Retina (tissue), 1 donor: ENCODE results near the gene GASK1A.
"Not testable (repeated sequence)": the region's sequence is repeated elsewhere in the genome, so short reads cannot be mapped to it uniquely, and the experiment has no call there.

Experiments
- DNase-seq: peaks from one replicate; pipeline ENCODE4 v3.0.0-alpha.2; 2016

Gene GASK1A

GRCh38 chr3:42979044-42979972 lies at the start of gene GASK1A:
Gene GASK1A, plus strand, starts transcription at chr3:42979311. Its CDS starts 332 bp downstream, at chr3:42979643.
- peak; percentile 78 for DNase-seq

- no peak for DNase-seq
Measured at GRCh38 chr3:42934111-42934510, 45.0 kb upstream of the GASK1A start.

- no peak for DNase-seq
Measured at GRCh38 chr3:42934910-42935309, 44.2 kb upstream of the GASK1A start.

- DNase-seq: no peak
Measured at GRCh38 chr3:42935472-42935871, 43.6 kb upstream of the GASK1A start.

GRCh38 chr3:42936157-42936981 lies 42.7 kb upstream of the GASK1A start:
- DNase-seq: peak; percentile 83

- DNase-seq: no peak
Measured at GRCh38 chr3:42937334-42937733, 41.8 kb upstream of the GASK1A start.

GRCh38 chr3:42942693-42943092 lies 36.4 kb upstream of the GASK1A start:
- DNase-seq: no peak

GRCh38 chr3:42946050-42946449 lies 33.1 kb upstream of the GASK1A start:
- DNase-seq: no peak

GRCh38 chr3:42957573-42957972 lies 21.5 kb upstream of the GASK1A start:
- DNase-seq: no peak

GRCh38 chr3:42960282-42960681 lies 18.8 kb upstream of the GASK1A start:
- no peak for DNase-seq

- no peak for DNase-seq
Measured at GRCh38 chr3:42960786-42961185, 18.3 kb upstream of the GASK1A start.

GRCh38 chr3:42961633-42962032 lies 17.5 kb upstream of the GASK1A start:
- peak; percentile 76 for DNase-seq

GRCh38 chr3:42963269-42963668 lies 15.8 kb upstream of the GASK1A start:
- DNase-seq: no peak

GRCh38 chr3:42964266-42964665 lies 14.8 kb upstream of the GASK1A start:
- no peak for DNase-seq

- no peak for DNase-seq
Measured at GRCh38 chr3:42970557-42970956, 8.6 kb upstream of the GASK1A start.

GRCh38 chr3:42970976-42971772 lies 7.9 kb upstream of the GASK1A start:
- no peak for DNase-seq

- DNase-seq: not testable (repeated sequence)
Measured at GRCh38 chr3:42974906-42975305, 4.2 kb upstream of the GASK1A start.

GRCh38 chr3:42975456-42975855 lies 3.7 kb upstream of the GASK1A start:
- no peak for DNase-seq

- DNase-seq: no peak
Measured at GRCh38 chr3:42975955-42976354, 3.2 kb upstream of the GASK1A start.

- DNase-seq: no peak
Measured at GRCh38 chr3:42980209-42980608, 1.1 kb downstream of the GASK1A start.

GRCh38 chr3:42980909-42981308 lies 1.8 kb downstream of the GASK1A start:
- no peak for DNase-seq

- DNase-seq: no peak
Measured at GRCh38 chr3:42982645-42983412, 3.7 kb downstream of the GASK1A start.
